ENCODE data around the gene SP7. TPM values are rescaled to one million over a fixed set of nuclear protein-coding genes. Genes with fewer than 3 reads are reported as not detected.
"Not testable (repeated sequence)": the region's sequence is repeated elsewhere in the genome, so short reads cannot be mapped to it uniquely, and the experiment has no call there.

The SP7 gene
- total RNA-seq, 1 donor from 2014 or later, result not detected

DNA sequence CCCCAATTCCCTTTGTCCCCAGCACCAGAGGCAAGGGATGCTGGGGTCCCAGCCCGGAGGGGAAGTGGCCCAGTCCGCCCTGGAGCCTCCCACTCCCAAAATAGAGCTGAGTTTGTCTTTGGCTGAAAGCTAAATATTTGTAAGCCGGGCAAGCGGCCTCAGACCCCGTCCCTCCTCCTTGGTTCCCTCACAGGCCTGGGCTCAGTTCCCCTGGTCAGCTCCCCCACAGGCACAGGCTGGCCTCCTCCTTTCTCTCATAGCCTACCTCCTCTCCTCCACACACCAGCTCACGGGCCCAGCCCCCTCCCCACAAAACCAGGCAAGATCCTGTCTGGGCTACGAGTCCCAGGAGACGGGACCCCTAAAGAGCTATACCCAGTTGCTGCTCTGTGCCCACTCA, 1.3 kb downstream of the SP7 start:
- Histone ChIP-seq H3K27me3 (ENCODE audit: control insufficient read depth in 3 of 3, insufficient read depth in 3 of 3, low read length in 3 of 3) (peaks cover 25 to 52% (median 47%) of the 10 kb centered on the region in 3 donors), H3K4me3 (ENCODE audit: low read length in 3 of 3) (no peak overlapping the region), H3K36me3 (ENCODE audit: control insufficient read depth in 3 of 3, insufficient read depth in 3 of 3, low read length in 3 of 3) (no peaks in the 10 kb centered on the region), H3K9ac (ENCODE audit: low read depth in 1 of 3, low read length in 3 of 3) (no peak overlapping the region), H3K4me1 (ENCODE audit: control insufficient read depth in 3 of 3, insufficient read depth in 3 of 3, low read length in 3 of 3) (peaks cover 0 to 2% (median 0%) of the 10 kb centered on the region in 3 donors), H3K9me3 (ENCODE audit: control insufficient read depth in 3 of 3, low read length in 3 of 3) (no peaks in the 10 kb centered on the region), H3K27ac (ENCODE audit: low read depth, low read length) (no peak overlapping the region)

GRCh38 chr12:53333845-53334244, 2.3 kb downstream of the SP7 start:
- H3K36me3 ChIP-seq (ENCODE audit: control insufficient read depth in 3 of 3, insufficient read depth in 3 of 3, low read length in 3 of 3), result no peaks in the 10 kb centered on the region
- H3K9me3 ChIP-seq (ENCODE audit: control insufficient read depth in 3 of 3, low read length in 3 of 3), result no peaks in the 10 kb centered on the region
- no peak overlapping the region for H3K9ac ChIP-seq (ENCODE audit: low read depth in 1 of 3, low read length in 3 of 3)
- H3K4me1 ChIP-seq (ENCODE audit: control insufficient read depth in 3 of 3, insufficient read depth in 3 of 3, low read length in 3 of 3), result peaks cover 0 to 2% (median 0%) of the 10 kb centered on the region in 3 donors
- no peak overlapping the region for H3K27ac ChIP-seq (ENCODE audit: low read depth, low read length)
- H3K27me3 ChIP-seq (ENCODE audit: control insufficient read depth in 3 of 3, insufficient read depth in 3 of 3, low read length in 3 of 3), result peaks cover 25 to 56% (median 50%) of the 10 kb centered on the region in 3 donors
- H3K4me3 ChIP-seq (ENCODE audit: low read length in 3 of 3), result no peak overlapping the region

DNA sequence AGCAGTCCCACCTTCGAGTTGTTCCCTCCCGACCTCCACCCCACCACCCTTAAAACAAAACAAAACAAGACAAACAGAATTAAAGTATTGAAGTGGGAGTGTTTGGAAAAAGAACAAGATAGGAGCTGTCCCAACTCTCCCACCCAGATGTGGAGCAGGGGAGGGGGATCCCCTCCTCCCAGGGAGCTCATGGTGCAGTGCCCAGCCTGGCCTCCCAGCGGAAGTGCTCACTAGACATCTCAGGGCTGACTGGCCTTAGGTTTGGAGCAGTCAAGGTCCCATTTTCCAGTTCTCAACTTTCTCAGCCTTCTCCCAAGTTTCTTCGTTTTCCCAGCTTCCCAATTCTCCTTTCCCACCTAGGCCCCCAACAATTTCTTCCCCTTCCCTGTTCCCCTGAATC, 2.9 kb downstream of the SP7 start:
- no peak overlapping the region for H3K27ac ChIP-seq (ENCODE audit: low read depth, low read length)
- H3K9me3 ChIP-seq (ENCODE audit: control insufficient read depth in 3 of 3, low read length in 3 of 3), result no peaks in the 10 kb centered on the region
- peaks cover 0 to 2% (median 0%) of the 10 kb centered on the region in 3 donors for H3K4me1 ChIP-seq (ENCODE audit: control insufficient read depth in 3 of 3, insufficient read depth in 3 of 3, low read length in 3 of 3)
- H3K27me3 ChIP-seq (ENCODE audit: control insufficient read depth in 3 of 3, insufficient read depth in 3 of 3, low read length in 3 of 3), result peaks cover 20 to 53% (median 48%) of the 10 kb centered on the region in 3 donors
- H3K36me3 ChIP-seq (ENCODE audit: control insufficient read depth in 3 of 3, insufficient read depth in 3 of 3, low read length in 3 of 3), result no peaks in the 10 kb centered on the region
- no peak overlapping the region for H3K9ac ChIP-seq (ENCODE audit: low read depth in 1 of 3, low read length in 3 of 3)
- no peak overlapping the region for H3K4me3 ChIP-seq (ENCODE audit: low read length in 3 of 3)

- Histone ChIP-seq H3K9ac (ENCODE audit: low read depth in 1 of 3, low read length in 3 of 3) (no peak overlapping the region), H3K27me3 (ENCODE audit: control insufficient read depth in 3 of 3, insufficient read depth in 3 of 3, low read length in 3 of 3) (peaks cover 17 to 50% (median 46%) of the 10 kb centered on the region in 3 donors), H3K4me1 (ENCODE audit: control insufficient read depth in 3 of 3, insufficient read depth in 3 of 3, low read length in 3 of 3) (peaks cover 0 to 2% (median 0%) of the 10 kb centered on the region in 3 donors), H3K27ac (ENCODE audit: low read depth, low read length) (no peak overlapping the region), H3K4me3 (ENCODE audit: low read length in 3 of 3) (no peak overlapping the region), H3K36me3 (ENCODE audit: control insufficient read depth in 3 of 3, insufficient read depth in 3 of 3, low read length in 3 of 3) (no peaks in the 10 kb centered on the region), H3K9me3 (ENCODE audit: control insufficient read depth in 3 of 3, low read length in 3 of 3) (no peaks in the 10 kb centered on the region)
Observed at GRCh38 chr12:53332744-53333143, 3.4 kb downstream of the SP7 start.

- peaks cover 13 to 46% (median 42%) of the 10 kb centered on the region in 3 donors for H3K27me3 ChIP-seq (ENCODE audit: control insufficient read depth in 3 of 3, insufficient read depth in 3 of 3, low read length in 3 of 3)
- H3K4me1 ChIP-seq (ENCODE audit: control insufficient read depth in 3 of 3, insufficient read depth in 3 of 3, low read length in 3 of 3); H3K27ac ChIP-seq (ENCODE audit: low read depth, low read length): not testable (repeated sequence)
Observed at GRCh38 chr12:53332339-53332738, 3.8 kb downstream of the SP7 start.

GRCh38 chr12:53330671-53331070, 5.5 kb downstream of the SP7 start:
- Histone ChIP-seq H3K9ac (ENCODE audit: low read depth in 1 of 3, low read length in 3 of 3) (no peak overlapping the region), H3K27ac (ENCODE audit: low read depth, low read length) (peak overlapping the region; percentile 23), H3K9me3 (ENCODE audit: control insufficient read depth in 3 of 3, low read length in 3 of 3) (no peaks in the 10 kb centered on the region), H3K36me3 (ENCODE audit: control insufficient read depth in 3 of 3, insufficient read depth in 3 of 3, low read length in 3 of 3) (no peaks in the 10 kb centered on the region), H3K4me1 (ENCODE audit: control insufficient read depth in 3 of 3, insufficient read depth in 3 of 3, low read length in 3 of 3) (peaks cover 3 to 6% (median 5%) of the 10 kb centered on the region in 3 donors), H3K4me3 (ENCODE audit: low read length in 3 of 3) (no peak overlapping the region), H3K27me3 (ENCODE audit: control insufficient read depth in 3 of 3, insufficient read depth in 3 of 3, low read length in 3 of 3) (peaks cover 0 to 34% (median 29%) of the 10 kb centered on the region in 3 donors)

More at GRCh38 chr12:53332339-53332738, 3.8 kb downstream of the SP7 start:
- not testable (repeated sequence) for H3K9me3 ChIP-seq (ENCODE audit: control insufficient read depth in 3 of 3, low read length in 3 of 3); H3K4me3 ChIP-seq (ENCODE audit: low read length in 3 of 3); H3K36me3 ChIP-seq (ENCODE audit: control insufficient read depth in 3 of 3, insufficient read depth in 3 of 3, low read length in 3 of 3); H3K9ac ChIP-seq (ENCODE audit: low read depth in 1 of 3, low read length in 3 of 3)

- Histone ChIP-seq H3K27ac (ENCODE audit: low read depth, low read length) (no peak overlapping the region), H3K36me3 (ENCODE audit: control insufficient read depth in 3 of 3, insufficient read depth in 3 of 3, low read length in 3 of 3) (no peaks in the 10 kb centered on the region), H3K27me3 (ENCODE audit: control insufficient read depth in 3 of 3, insufficient read depth in 3 of 3, low read length in 3 of 3) (peaks cover 0 to 20% (median 11%) of the 10 kb centered on the region in 3 donors), H3K9me3 (ENCODE audit: control insufficient read depth in 3 of 3, low read length in 3 of 3) (no peaks in the 10 kb centered on the region), H3K4me1 (ENCODE audit: control insufficient read depth in 3 of 3, insufficient read depth in 3 of 3, low read length in 3 of 3) (peaks cover 14 to 17% (median 16%) of the 10 kb centered on the region in 3 donors), H3K4me3 (ENCODE audit: low read length in 3 of 3) (no peak overlapping the region), H3K9ac (ENCODE audit: low read depth in 1 of 3, low read length in 3 of 3) (no peak overlapping the region)
Observed at GRCh38 chr12:53328043-53328435, 8.1 kb downstream of the SP7 start.

- peaks cover 14 to 17% (median 16%) of the 10 kb centered on the region in 3 donors for H3K4me1 ChIP-seq (ENCODE audit: control insufficient read depth in 3 of 3, insufficient read depth in 3 of 3, low read length in 3 of 3)
Observed at GRCh38 chr12:53327435-53328042, 8.6 kb downstream of the SP7 start.

DNA sequence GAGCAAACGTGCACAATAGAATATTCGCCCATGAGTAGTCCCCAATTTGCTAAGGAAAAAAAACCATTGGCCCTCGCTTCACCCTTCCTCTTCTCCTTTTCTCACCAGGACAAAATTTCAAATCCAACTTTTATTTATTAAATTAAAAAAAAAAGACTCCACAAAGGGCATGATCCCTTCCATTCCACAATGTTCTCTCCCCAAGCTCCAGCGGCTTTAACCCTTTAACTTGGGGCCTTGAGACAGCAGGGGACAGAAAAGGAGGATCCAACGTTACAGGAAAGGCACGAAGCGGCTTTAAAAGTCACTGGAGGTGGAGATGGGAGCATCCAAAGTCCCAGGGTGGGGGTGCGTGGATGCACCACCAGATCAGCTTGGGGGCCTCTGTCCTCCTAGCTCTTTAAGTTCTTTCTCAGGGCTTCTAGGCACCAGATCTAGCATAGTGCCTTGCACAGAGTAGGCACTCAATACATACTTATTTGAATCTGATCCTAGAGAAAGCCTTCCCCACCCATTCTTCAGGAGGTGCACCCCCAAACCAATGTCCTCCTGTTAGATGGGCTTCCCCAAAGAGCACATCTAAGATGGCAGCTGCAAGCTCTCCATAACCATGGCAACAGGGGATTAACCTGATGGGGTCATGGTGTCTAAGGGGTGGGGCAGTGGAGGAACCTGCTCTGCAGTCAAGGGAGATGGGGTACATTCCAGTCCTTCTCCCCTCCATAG, 9.5 kb downstream of the SP7 start:
- Histone ChIP-seq H3K4me3 (ENCODE audit: low read length in 3 of 3) (peak overlapping the region in 1 of 3 donors; percentile 81), H3K4me1 (ENCODE audit: control insufficient read depth in 3 of 3, insufficient read depth in 3 of 3, low read length in 3 of 3) (peaks cover 19 to 21% (median 20%) of the 10 kb centered on the region in 3 donors), H3K36me3 (ENCODE audit: control insufficient read depth in 3 of 3, insufficient read depth in 3 of 3, low read length in 3 of 3) (no peaks in the 10 kb centered on the region), H3K27ac (ENCODE audit: low read depth, low read length) (no peak overlapping the region), H3K9me3 (ENCODE audit: control insufficient read depth in 3 of 3, low read length in 3 of 3) (no peaks in the 10 kb centered on the region), H3K9ac (ENCODE audit: low read depth in 1 of 3, low read length in 3 of 3) (peak overlapping the region in 2 of 3 donors; percentile 57 to 79), H3K27me3 (ENCODE audit: control insufficient read depth in 3 of 3, insufficient read depth in 3 of 3, low read length in 3 of 3) (peaks cover 0 to 17% (median 11%) of the 10 kb centered on the region in 3 donors)

More at GRCh38 chr12:53327435-53328042, 8.6 kb downstream of the SP7 start:
- Histone ChIP-seq H3K9me3 (ENCODE audit: control insufficient read depth in 3 of 3, low read length in 3 of 3) (no peaks in the 10 kb centered on the region), H3K9ac (ENCODE audit: low read depth in 1 of 3, low read length in 3 of 3) (no peak overlapping the region), H3K36me3 (ENCODE audit: control insufficient read depth in 3 of 3, insufficient read depth in 3 of 3, low read length in 3 of 3) (no peaks in the 10 kb centered on the region), H3K4me3 (ENCODE audit: low read length in 3 of 3) (no peak overlapping the region), H3K27ac (ENCODE audit: low read depth, low read length) (no peak overlapping the region), H3K27me3 (ENCODE audit: control insufficient read depth in 3 of 3, insufficient read depth in 3 of 3, low read length in 3 of 3) (peaks cover 0 to 20% (median 11%) of the 10 kb centered on the region in 3 donors)

DNA sequence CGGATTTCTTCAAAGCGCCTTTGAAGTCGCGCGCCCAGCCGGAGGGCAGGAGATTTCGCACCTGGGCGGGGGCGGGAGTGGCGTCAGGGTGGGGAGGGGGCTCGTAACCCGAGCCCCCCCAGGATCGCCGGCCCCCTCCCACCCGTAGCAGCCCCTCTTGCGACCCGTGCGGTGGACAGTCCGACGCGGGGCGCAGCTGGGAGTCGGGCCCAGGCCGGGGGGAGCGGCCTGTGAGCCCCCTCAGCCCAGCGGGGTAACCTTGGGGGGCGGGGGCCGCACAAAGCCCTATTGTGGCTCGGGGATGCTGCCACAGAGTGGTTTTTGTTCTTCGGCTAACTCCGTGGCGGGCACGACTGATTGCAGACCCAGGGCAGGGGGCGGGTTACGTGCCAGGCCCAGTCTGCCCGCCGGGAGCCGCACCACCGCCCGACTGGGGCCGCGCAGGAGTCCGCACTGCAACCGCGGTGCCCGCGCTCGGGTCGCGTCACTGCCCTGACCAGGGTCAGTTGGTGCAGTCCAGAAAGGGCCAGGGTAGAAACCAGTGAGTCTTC, 10.6 kb downstream of the SP7 start:
- no peaks in the 10 kb centered on the region for H3K9me3 ChIP-seq (ENCODE audit: control insufficient read depth in 3 of 3, low read length in 3 of 3)
- peak overlapping the region; percentile 79 to 97 (median 92) for H3K9ac ChIP-seq (ENCODE audit: low read depth in 1 of 3, low read length in 3 of 3)
- H3K27ac ChIP-seq (ENCODE audit: low read depth, low read length), result peak overlapping the region; percentile 79
- H3K36me3 ChIP-seq (ENCODE audit: control insufficient read depth in 3 of 3, insufficient read depth in 3 of 3, low read length in 3 of 3), result no peaks in the 10 kb centered on the region
- H3K4me1 ChIP-seq (ENCODE audit: control insufficient read depth in 3 of 3, insufficient read depth in 3 of 3, low read length in 3 of 3), result peaks cover 23 to 27% (median 24%) of the 10 kb centered on the region in 3 donors
- H3K4me3 ChIP-seq (ENCODE audit: low read length in 3 of 3), result peak overlapping the region; percentile 63 to 81 (median 68)
- H3K27me3 ChIP-seq (ENCODE audit: control insufficient read depth in 3 of 3, insufficient read depth in 3 of 3, low read length in 3 of 3), result peaks cover 0 to 13% (median 11%) of the 10 kb centered on the region in 3 donors
